Hematopoietic multipotent progenitor cell treated with erythropoietin and hydrocortisone succinate and interleukin-3 and kit ligand, for 6 days (in vitro differentiated cells): ENCODE results near the gene POLR3K.

Source experiments
- DNase-seq: peaks from one replicate; pipeline ENCODE4 v3.0.0-alpha.2; 2015

The POLR3K gene

DNA sequence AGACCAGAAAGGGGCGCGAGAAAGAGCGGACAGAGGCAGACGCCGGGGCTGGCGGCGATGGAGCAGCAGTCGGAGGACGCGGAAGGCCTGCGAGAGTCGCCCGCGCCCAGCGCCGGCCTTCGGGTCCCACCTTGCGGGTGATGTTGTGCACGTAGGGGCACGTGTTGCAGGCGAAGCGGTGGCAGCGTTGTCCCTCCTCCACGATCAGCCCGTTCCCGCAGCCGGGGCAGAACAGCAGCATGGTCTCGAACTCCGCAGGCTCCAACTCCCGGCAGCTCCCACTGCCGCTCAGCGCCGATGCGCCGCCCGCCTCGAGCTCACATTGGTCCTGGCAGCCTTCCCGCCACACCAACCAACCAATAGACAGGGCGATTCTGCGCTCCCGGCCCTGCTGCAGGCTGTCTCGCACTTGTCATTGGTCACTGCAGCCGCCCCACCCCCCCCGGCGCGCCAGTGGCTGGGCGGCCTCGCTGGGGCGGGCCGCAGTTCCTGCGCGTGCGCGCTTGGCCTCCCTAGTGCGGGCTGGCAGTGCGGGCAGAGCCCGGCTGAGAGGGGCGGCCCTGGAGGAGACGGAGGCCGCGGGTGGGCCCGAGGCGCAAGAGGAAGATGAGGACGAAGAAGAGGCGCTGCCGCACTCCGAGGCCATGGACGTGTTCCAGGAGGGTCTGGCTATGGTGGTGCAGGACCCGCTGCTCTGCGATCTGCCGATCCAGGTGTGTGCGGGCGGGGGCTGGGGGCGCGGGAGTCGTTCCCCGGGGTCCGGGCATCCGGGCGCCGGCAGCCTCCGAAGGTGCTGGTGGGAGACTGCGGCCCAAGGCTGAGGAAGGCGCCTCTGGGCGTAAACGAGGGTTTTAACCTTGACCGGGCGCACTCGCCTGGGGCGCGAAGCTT is at the start of gene POLR3K, which contains the start of gene SNRNP25:
Gene POLR3K, minus strand, starts transcription at position 263 of the 891 bp plus-strand sequence. Its CDS starts 22 bp downstream, at position 241.
Gene SNRNP25, plus strand, starts transcription at position 483 of the 891 bp plus-strand sequence. Its CDS starts 189 bp downstream, at position 672.
- peak; percentile 98 for DNase-seq

DNA sequence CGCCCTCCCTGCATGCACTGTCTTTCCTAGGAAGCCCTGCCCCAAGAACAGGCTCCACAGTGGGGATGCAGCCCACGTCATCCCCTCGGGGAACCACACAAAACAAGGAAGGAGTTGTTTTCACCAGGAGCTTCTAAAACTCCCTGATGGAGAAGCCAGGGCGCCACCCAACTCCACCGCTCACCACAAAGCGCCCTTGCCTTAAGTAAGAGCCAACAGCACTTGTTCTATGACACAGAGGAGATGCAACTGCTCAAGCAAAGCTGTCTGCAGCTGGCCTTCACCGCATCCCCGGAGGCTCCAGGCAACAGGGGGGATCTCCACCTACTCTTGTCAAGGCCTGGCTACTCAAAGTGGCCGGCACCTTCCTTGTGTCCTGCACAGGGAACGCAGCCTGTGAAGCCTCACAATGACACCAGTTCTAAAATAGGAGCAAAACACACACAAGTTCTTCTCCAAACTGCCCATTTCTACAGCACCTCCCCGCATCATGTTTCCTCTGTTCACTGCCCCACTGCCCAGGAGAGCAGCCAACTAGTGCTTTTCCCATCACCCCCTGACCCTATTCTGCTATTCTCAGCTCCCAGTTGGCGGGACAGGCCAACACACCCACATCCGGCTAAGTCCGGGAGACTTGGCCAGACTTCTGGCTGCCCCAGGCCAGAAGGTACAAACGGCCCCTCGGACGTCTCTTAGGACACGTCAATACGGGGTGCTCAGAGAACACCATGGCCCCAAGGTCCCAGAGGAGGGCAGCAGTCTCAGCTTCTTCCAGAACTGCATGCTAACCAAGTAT is 48.9 kb upstream of the POLR3K start:
- no peak for DNase-seq

DNA sequence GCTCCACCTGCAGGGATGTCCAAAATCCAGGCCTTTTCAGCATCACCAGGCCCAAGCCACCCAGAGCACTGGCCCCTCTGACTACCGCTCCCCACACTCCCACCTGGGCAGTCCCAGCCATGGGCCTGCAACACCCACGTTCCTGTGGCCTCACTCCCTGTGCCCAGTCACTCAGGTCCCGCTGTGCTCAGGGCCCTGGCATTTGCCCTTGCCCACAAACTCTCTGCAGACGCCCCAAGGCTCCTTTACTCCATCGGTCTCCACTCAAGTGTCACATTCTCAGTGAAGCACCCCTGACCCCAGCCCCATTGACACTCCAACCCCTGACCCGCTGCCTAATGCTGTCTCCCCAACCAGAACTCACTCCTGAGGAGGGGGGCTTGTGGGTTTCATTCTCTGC is 48.2 kb upstream of the POLR3K start:
- no peak for DNase-seq

DNA sequence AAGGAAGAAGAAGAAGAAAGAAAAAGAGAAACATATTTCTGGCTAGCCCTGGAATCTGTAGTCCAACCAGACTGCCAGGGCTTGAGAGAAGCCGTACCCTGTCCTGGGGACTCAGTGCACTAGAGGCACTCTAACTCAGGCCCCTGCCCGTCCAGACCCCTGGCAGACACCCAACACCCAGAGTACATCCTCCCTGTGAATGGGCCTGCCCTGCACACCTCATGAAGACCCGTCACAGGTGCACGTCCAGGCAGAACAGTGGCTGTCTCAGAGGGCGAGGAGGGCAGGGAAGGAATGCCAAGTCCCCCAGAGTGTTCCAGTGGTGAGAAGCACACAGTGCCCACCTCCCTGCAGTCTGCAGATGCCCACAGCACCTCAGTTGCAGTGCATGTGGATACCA is 47.6 kb upstream of the POLR3K start:
- no peak for DNase-seq

DNA sequence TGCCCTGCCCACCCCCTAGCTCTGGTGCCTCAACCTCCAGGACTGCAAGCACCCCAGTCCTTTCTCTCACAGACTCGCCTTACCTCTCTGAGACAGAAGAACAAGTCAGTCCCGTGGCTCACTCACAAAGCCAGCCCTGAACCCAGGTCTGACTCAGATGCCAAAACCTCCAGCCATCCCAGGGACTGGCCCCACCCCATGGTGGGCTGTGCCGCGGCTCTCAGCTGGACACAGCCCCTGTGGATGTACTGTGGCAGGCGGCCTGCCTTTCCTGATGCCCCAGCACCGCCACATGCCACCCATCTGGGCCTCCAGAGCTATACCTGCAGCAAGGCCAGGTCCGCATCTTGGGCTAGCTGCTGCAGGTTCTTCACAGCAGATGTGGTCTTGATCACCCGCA is 44.4 kb upstream of the POLR3K start:
- DNase-seq: no peak

DNA sequence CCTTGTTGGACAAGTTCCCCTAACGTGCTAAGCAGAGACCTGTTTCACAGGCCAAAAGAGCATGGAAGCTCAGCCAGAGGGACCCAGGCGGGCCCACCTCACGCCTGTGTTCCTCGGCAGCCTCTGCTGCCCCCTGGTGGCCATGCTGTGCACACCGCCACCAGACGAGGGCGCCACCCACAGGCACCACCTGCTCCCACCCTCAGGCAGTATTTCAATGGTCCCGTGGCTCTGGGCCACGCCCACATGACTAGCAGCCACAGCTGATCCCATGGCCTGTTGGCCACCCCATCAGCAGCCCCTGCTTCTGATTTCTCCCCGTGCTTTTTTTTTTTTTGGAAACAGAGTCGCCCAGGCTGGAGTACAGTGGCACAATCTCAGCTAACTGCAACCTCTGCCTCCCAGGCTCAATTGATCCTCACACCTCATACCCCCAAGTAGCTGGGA is 43.5 kb upstream of the POLR3K start:
- DNase-seq: peak; percentile 98

DNA sequence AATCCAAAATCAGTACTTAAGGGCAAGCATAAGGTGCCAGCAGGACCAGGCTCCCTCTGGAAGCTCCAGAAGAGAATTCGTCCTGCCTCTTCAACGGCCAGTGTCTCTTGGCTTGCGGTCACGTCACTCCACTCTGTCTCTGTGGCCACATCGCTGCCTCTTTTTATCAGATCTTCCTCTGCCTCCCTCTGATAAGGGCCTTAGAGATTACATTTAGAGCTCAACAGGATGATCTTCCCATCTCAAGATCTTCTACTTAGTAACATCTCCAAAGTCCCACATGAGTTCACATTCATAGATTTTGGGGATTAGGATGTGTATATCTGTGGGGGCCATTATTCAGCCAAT is 41.5 kb upstream of the POLR3K start:
- DNase-seq: peak; percentile 55

DNA sequence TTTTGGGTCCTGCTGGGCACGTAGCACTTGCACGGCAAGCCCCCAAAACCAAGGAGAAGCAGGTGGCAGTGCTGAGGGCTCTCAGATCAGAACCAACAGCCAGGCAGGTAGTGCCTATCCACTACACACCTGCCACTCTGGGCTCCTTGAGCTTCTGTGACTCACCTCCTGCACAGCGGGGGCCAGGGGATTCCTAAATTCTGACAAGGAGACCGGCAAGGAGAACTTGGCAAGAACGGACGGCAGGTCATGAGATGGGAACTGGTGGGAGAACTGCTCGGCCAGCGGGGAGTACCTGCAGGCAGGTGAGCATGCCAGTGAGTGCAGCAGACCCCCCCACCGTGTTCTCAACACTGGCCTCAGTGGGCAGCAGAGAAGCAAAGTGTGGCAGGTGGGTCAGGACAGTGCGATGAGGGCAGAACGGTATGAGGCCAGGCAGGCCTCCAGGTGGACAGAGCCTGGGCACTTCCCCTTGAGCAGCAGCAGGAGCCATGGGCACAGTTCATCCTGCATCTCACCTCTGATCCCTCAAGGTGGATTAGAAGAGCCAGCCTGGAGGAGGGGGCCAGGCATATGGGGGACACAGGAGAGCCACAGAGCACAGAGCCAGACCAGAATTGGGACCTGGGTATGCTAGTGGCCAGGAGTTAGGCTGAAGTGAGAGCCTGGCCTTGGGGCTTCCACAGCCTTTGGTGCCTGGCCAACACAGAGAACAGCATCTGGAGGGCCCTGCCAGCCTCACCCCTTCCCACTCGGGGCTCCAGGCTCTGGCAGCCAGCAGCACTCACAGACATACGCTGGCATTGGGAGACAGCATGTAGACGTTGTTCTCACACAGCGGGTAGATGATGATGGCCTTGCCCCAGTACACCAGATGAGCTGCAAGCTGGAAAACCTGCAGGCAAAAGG is 39.3 kb upstream of the POLR3K start:
- DNase-seq: no peak

DNA sequence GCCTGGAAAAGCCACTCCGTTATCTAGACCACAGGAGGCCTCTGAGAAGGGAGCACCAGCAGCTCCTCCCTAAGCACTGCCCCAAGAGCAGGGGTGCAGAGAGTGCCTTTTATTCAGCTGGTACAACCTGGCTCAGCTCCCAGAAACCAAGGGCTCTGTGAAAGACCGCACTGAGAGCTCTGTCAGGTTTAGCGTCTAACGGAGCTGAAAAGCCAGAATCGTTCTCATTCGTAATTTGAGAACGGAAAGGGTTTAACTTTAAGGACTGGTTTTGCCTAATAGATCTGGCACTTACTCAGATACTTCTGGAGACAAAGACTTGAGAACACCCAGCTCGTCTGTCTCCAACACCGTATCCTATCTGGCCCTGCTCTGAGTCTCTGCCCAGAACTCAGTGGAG is 38.1 kb upstream of the POLR3K start:
- DNase-seq: peak; percentile 93

DNA sequence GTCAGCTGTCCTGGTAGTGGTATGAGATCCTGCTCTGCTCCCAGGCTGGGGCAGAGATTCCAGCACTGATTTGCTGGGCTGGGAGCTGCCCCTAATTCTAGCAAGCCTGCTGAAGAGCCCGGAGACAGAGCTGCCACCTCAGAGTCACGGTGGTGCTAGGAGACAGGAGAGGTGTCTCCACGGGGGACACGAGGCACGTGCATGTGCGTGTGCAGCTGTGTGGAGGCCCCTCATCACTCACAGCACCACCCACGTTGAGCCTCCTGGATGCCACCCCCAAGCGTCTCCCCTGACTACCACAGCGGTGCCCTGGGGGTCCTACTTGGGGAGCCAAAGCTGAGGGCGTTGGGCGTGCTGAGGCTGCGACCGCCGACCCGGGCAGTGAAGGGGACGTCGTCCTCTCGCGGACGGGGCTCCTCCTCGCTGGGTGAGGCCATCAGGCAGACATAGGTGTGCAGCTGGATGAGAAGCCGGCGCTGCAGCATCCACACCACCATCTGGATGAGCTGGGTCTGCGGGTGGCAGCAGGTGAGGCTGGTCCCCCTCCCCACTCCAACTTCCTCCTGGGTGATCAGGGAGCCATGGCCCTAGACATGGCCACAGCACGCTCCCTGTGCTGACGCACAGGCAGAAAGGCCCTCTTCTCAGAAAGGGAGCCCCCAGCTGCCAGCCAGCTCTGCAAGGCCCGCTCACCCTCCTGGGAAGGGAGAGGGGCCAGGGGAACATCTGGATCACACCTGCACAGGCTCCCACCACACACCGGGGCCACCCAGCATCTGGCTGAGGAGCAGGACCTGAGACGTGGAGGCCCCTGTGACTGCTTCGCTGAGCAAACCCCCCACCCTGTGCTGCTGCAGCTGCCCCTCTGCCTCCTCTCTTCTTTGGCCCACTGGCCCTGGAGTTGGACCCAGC is 36.2 kb upstream of the POLR3K start:
- DNase-seq: no peak

DNA sequence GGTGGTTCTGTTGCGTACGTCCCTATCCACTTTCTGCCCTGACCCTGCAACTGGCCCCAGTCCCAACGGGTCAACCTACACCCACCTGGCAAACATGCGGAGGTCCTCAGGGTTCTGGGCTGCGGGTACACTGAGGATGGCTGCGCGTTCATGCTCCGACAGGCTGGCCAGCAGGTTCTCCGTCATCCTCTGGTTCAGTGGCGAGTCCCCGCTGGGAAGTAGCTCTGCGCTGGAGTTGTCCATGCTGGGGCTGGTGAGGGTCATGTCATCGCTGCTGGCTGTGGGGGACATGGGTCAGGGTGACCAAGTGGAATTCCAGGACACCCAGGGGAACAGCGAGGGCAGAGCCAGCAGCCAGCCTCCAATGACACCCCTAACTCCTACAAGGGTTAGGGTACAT is 35.2 kb upstream of the POLR3K start:
- no peak for DNase-seq

DNA sequence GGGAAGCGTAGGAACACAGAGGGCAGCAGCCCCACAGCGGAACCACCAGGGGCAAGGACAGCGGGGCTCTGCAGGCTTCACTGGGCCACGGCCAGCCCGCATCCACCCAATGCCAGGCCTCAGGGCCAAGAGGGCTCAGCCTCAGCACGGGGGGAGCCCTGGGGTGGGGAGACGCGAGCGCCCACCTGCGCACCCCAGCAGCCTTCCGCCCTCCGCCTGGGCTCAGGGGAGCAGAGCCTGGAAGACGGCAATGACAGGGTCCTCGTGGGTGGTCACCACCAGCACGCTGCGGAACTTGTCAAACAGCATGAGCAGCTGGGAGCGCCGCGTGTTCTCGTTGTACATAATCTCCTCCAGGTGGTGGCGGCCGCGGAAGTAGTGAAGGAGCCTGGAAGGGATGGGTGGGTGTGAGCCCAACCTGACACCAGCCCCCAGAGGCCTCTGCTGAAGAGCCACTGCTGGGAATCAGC is 33.1 kb upstream of the POLR3K start:
- DNase-seq: no peak

DNA sequence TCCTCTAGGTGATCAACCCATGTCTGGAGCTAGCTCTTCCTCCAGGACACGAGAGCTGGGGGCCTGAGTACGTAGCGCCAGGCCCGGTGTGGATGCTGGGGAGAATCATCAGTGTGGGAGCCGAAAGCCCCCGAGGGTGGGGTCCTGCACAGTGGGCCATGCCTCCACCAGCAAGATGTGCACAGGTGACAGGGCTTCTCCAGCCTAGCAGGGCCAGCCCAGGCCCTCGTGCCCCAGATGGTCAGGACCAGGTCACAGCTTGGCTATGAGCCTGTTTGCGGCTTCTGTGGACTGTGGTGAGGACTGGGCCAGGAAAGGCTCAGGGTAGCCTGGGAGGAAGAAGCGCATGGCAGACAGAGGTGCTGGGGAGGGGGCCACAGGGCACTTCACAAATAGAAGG is 32.5 kb upstream of the POLR3K start:
- DNase-seq: no peak

DNA sequence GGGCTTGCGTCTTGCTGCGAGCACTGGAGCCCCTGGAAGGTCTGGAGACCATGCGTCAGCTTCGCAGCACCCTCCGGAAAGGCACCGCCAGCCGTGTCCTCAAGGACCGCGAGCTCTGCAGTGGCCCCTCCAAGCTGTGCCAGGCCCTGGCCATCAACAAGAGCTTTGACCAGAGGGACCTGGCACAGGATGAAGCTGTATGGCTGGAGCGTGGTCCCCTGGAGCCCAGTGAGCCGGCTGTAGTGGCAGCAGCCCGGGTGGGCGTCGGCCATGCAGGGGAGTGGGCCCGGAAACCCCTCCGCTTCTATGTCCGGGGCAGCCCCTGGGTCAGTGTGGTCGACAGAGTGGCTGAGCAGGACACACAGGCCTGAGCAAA is 32.0 kb upstream of the POLR3K start:
- no peak for DNase-seq

DNA sequence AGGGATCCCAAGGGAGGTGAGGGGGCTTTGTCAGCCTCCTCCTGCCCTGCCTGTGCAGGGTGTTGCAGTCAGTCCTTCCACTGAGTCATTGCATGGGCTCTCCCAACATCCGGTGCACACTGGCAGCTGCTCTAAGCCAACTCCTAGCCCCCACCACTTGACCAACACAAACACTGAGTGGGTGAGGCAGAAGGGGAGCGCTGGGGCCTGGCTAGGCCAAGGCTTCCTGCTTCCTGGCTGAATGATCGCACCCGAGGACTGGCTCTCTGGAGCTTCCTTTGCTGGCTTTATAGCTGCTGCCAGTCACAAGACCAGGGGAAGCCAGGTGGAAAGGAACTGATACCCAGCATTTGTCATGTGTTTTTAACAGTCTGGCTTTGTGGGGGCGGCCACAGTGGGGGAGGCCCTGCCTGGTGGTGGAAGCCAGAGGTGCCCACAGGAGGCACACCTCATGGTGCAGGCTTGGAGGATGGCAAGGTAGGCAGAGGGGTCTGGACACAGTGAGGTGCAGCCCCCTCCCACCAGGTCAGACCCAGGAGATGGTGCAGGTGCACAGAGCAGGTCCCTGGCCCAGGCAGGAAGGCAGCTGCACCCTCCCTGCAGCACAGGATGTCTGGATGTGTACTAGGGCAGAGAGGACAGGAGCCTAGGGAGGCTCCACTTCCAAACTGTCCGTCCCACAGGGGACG is 31.5 kb upstream of the POLR3K start:
- peak; percentile 89 for DNase-seq

DNA sequence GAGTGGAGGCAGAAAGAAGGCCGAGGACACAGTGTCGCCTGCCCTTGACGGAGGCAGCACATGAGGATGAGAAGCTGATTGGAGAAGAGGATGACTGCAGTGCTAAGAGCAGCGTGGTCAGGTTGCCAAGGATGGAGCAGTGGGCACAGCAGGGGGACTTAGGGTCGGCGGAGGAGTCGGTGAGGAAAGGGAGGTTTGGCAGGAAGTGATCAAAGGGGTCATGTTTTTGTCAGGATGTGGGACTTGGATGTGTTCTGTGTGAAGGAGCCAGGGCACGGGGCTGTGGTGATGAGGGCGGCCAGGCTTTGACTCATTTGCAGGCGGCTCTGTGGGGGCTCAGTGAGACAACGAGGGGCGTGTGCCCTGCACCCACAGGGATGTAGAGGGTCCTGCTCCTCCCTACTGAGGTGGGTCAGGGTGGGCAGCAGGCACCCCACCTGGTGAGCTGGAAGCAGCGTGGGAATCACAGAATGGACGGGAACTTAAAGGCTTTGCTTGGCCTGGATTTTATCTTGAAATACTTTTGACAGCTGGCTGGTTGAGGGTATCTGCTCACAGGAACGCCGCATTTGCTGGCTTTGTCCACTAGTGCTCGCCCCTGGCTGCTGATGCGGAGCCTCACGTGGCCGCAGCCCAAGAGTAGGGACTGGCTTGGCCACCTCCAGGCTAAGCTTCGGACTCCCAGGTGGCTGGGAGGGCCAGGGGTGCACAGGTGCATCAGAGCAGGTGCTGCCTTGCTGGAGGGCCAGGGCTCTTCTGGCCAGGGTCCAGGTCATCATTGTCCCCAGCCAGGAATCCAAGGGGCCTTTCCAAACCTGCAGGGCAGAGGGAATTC is 30.6 kb upstream of the POLR3K start:
- peak; percentile 41 for DNase-seq

DNA sequence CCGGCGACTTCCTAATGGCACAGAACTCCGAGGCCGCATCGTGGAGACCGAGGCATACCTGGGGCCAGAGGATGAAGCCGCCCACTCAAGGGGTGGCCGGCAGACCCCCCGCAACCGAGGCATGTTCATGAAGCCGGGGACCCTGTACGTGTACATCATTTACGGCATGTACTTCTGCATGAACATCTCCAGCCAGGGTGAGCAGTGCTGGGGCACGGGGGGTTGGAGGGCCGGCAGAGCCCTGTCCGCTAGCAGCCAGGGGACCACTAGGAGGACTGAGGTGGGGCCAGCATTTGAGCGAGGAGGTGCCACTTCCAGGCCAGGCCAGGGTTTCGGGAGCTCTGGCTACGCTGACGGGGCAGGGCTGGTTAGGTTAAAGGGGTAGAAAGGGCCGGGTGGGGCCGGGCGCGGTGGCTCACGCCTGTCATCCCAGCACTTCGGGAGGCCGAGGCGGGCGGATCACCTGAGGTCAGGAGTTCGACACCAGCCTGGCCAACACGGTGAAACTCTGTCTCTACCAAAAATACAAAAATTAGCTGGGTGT is 29.7 kb upstream of the POLR3K start:
- no peak for DNase-seq

DNA sequence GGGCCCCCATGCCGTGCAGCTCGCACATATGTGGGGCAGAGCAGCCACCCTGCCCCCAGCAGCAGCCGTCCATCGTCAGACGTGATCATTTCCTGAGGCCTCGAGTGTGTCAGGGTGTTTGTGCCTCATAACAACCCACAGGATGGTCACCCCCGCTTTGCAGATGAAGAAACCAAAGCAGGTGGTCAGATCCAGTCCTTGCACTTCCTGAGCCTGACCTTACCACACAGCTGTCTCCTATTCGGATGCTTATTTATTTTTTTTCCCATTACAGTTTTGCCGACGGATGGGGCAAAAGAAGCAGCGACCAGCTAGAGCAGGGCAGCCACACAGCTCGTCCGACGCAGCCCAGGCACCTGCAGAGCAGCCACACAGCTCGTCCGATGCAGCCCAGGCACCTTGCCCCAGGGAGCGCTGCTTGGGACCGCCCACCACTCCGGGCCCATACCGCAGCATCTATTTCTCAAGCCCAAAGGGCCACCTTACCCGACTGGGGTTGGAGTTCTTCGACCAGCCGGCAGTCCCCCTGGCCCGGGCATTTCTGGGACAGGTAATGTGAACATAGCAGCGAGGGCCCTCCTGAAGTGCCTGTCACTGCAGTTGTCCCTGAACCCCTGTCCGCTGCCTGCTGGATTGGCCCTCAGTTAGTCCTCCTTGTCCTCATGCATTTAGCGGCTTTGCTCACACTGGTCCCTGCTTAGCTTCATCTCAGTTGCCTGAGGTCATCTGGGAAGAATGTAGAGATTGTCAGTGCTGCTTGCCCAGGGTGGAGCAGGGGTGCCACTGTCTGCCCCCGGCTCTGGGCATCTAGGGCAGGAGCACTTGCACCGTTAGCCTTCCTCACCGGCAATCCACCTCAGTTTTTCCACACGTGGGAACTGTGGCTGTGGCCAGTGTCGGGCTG is 26.0 kb upstream of the POLR3K start:
- DNase-seq: no peak
